Endothelial cell of umbilical vein (primary cell): ENCODE measurements around the gene OR2A5.

ENCODE experiments used
- EZH2 ChIP-seq: IDR thresholded peaks from 2 replicates; pipeline ENCODE4 v1.6.1; 2012; ENCODE audit warnings: borderline replicate concordance, low read depth, mild to moderate bottlenecking, moderate library complexity, low read length, inconsistent platforms; ENCODE audit not compliant: severe bottlenecking
- JUN ChIP-seq: IDR thresholded peaks from 2 replicates; pipeline ENCODE4 v1.6.1; 2011; ENCODE audit warnings: borderline replicate concordance, low read depth; ENCODE audit not compliant: insufficient read length, insufficient read depth
- MYC ChIP-seq: IDR thresholded peaks from one replicate; pipeline ENCODE4 v1.6.1; 2011; ENCODE audit warnings: mild to moderate bottlenecking, low read depth, low read length
- POLR2A ChIP-seq: IDR thresholded peaks from 2 replicates; pipeline ENCODE4 v1.6.1; 2012; ENCODE audit warnings: low read depth, mild to moderate bottlenecking, control low read depth, low read length
- POLR2AphosphoS5 ChIP-seq: IDR thresholded peaks from 2 replicates; pipeline ENCODE4 v1.6.1; 2012; ENCODE audit warnings: low read depth, mild to moderate bottlenecking, control low read depth, low read length, moderate library complexity; ENCODE audit not compliant: insufficient read depth
- TF ChIP-seq, protein P1 (sequence below), 2 donors: IDR thresholded peaks; 1 replicate in 1 of 2; 2 replicates in 1 of 2; pipeline ENCODE4 v1.5.1; 2011; ENCODE audit warnings: low read length in 2 of 2, mild to moderate bottlenecking in 2 of 2, moderate library complexity in 2 of 2, control low read depth in 1 of 2, inconsistent platforms in 1 of 2, low read depth in 1 of 2; ENCODE audit not compliant: insufficient read depth in 1 of 2; ENCODE audit errors: extremely low read depth in 1 of 2
- TF ChIP-seq, protein P2 (sequence below): IDR thresholded peaks from 2 replicates; pipeline ENCODE4 v1.6.1; 2011; ENCODE audit not compliant: insufficient read depth, insufficient read length

DNA sequence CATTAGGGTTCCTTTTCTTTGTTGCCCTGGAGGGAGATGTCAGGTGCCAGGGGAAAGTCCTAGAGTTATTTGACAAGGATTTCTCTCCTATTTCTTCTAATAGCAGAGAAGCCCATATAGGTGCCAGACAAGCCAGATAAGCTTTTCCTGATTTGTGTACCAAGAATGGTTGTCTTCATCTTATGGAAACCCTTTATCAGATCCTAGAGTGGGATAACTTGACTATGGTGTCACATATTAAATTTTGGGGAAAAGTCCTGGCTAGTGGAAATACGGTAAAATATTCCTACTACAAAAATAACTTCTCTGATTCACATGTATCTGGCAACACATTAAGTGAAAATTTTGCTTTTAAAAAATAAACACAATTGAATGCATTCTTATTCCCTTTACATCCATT, 38.5 kb downstream of the OR2A5 start:
- TF ChIP-seq POLR2A (no peak), POLR2AphosphoS5 (no peak), EZH2 (no peak), JUN (no peak), MYC (no peak)
- TF ChIP-seq, protein P1, sequence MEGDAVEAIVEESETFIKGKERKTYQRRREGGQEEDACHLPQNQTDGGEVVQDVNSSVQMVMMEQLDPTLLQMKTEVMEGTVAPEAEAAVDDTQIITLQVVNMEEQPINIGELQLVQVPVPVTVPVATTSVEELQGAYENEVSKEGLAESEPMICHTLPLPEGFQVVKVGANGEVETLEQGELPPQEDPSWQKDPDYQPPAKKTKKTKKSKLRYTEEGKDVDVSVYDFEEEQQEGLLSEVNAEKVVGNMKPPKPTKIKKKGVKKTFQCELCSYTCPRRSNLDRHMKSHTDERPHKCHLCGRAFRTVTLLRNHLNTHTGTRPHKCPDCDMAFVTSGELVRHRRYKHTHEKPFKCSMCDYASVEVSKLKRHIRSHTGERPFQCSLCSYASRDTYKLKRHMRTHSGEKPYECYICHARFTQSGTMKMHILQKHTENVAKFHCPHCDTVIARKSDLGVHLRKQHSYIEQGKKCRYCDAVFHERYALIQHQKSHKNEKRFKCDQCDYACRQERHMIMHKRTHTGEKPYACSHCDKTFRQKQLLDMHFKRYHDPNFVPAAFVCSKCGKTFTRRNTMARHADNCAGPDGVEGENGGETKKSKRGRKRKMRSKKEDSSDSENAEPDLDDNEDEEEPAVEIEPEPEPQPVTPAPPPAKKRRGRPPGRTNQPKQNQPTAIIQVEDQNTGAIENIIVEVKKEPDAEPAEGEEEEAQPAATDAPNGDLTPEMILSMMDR (IDR thresholded peaks at IDR 0.05; ENCODE audit: extremely low read depth in 1 of 2, insufficient read depth in 1 of 2, low read depth in 1 of 2, low read length in 2 of 2): no peak
- TF ChIP-seq, protein P2, sequence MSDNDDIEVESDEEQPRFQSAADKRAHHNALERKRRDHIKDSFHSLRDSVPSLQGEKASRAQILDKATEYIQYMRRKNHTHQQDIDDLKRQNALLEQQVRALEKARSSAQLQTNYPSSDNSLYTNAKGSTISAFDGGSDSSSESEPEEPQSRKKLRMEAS: no peak
